HG02588 (cell line): ENCODE results near the gene BMI1.
"Not testable (repeated sequence)": the region's sequence is repeated elsewhere in the genome, so short reads cannot be mapped to it uniquely, and the experiment has no call there.

ENCODE experiments used
- ATAC-seq: cut with Tn5 transposase; IDR thresholded peaks from one replicate; pipeline ENCODE4 v1.9.1; 2021; ENCODE audit warnings: mild to moderate bottlenecking, moderate library complexity; ENCODE audit not compliant: unreplicated experiment

Gene BMI1

DNA sequence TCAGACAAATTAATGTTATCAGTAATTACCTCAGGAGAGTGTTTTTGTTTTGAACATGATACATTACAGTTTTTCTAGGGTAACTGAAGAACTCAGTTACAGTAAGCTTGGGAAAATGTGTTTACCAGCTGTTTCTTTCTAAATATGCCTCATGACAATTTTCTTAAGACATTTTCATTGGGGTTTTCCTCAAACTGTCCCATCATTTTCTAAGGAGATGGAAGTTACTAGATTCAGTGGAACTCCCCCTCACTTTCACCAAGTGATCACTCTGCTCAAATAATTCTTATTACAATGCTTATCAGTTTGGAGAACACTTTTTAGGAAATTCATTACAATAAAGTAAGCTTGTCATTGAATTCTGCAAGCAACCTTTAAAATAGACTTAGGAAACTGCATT, 18.0 kb downstream of the BMI1 start:
- no peak for ATAC-seq

DNA sequence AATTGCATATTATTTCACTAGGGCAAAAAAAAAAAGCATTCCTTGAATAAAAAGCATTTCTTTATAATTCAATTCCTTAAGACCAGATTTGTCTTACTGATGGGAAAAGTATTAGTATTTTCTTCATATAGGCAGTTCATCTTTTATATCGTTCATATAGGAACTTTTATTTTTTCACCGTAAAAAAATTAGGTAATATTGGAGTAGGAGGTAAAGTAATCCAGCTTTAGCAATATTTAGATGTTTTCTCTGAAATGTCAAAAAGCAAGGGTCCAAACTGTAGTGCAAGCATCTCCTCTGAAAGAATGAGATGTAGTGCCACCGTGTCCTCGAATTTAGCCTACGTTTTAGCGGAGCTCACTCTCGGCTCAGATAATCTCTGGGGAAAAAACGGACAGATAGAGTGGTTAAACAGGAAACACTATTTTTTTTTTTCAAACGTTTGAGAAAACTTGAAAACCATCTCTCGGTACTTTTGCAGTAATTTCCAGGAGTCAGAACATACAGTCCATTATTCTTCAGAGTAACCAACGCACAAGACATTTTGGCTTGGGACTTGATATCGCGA, 18.9 kb downstream of the BMI1 start:
- ATAC-seq = no peak

DNA sequence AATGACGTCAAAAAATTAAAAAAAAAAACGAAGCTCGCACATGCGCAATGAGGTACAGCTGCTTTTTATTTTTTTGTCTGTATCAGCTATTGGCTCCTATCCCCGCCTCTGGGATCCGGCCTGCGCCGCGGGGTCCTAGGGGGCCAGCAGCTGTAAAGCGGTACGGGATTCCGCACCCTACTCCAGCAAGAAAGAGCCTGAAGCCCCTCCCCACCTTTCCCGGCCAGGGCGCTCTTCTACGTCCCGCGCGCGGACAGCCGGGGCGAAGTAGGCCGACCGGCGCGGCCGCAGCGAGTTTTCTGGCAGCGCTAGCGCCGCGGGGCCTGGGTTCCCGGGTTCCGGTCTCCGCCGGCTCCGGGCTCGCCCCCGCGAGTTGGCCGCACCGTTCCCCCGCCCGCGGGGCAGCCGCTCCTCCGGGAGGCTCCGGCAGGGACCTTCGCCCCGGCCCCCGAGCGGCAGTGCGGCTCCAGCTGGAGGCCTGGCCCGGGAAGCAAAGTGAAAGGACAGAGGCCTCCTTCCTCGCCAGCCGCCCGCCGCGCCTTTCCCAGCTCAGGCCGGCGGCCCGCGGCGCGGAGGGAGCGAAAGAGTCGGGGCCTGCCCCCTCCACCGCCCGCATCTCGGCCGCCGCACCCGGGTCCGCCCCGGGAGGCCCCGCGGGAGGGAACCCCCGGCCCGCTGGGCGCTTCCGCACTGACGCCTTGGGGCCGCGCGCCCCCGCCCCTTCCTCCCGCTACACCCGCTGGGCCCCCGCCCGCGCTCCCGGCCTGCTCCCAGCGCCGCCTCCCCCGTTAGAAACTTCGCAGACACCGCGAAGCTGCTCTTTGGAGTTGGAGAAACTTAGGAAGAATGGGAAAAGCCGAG, 19.7 kb downstream of the BMI1 start:
- peak; percentile 53 for ATAC-seq

DNA sequence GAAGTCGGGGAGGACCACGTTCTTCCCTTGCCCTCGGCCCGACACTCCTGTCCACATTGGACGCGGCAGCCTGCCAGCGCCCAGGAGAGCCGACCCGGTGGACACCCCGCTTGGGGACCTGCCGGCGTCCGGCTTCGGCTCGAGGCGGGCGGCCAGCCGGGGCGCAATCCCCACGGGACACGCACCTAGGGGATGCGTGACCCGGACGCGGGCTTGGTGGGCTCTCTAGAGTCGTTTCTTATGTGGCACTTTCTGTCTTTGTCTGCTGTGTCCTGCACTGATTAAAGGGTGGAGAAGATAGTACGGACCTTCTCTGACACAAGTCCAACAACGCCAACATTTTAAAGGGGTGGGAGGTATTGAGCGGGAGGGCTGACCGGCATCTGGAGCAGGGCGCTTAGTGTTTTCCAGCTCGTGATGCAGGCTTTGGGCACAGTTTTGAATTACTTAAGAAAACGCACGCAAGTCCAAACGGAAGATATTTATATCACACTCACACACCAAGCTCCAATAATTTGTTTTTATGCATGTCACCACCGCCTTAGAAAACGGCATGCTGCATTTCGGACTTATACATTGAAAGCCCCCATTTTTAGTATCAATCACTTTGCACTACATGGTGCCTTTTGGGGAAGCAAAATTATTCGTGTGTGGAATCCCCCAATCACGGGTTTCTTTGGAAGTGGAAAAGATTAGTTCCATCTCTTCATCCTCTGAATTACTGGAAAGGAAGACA, 20.5 kb downstream of the BMI1 start:
- ATAC-seq = peak; percentile 13

DNA sequence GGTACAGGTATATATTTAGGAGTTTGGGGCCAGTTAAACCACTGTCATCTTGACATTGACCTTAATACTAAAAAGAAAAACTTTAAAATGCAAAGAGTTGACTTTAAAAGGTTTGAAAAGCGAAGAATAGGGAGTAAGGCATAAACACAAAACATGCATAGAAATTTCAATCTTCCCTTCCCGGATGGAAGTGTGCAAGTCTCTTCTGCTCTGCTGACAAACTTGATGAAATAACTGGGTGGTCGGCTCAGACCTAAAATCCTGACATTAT, 21.0 kb downstream of the BMI1 start:
- no peak for ATAC-seq

DNA sequence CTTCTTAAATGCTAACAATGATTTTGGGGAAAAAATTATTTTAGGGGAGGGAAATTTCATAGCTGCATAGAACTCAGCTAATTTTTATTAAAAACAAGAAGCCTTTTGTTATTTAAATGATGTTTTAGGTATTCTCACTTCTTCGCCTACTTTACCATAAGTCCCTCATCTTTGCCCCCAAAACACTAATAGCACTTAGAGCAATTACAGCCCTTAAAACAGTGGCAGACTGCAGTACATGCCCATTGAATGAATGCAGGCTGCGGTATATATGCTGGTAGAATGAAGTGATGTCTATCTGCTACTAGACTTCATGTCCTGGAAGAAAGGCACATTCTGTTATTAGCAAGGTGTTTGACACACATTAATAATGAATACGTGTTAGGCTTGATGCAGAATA, 21.5 kb downstream of the BMI1 start:
- ATAC-seq = no peak

DNA sequence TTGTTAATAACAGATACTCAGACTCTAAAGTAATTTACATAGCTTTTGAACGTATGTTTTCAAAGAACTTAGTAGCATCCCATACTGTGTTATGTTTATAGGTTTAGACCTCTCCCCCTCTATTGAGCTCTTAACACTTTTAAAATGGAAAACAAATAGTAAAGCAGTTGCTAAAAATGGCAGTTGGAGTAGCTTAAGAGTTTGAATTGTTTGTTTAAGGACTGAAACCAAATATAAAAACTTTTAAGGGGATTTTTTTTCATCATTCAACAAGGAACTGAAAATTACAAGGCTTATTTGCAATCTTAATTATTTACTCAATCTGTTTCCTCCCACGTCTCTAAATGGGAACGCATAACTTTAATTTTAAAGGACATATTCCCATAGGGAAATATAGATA, 22.8 kb downstream of the BMI1 start:
- no peak for ATAC-seq

DNA sequence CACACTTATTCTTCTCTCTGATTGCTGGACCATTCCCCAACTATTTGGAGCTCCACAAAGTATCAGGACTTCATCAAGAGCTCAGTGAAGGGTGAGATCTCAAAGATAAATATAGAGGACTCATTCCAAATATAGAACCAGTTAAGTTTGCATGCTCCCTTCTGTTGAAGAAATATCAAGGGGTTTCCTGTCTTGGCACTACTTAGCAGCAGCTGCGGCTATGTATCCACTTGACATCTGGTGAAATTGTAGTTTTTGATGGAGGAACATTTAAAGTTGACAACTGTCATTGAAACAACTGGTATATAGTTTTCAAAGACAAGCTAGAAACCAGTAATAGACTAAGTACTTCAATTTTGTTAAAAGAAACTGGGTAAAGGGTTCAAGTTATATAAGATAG, 23.4 kb downstream of the BMI1 start:
- ATAC-seq = no peak

DNA sequence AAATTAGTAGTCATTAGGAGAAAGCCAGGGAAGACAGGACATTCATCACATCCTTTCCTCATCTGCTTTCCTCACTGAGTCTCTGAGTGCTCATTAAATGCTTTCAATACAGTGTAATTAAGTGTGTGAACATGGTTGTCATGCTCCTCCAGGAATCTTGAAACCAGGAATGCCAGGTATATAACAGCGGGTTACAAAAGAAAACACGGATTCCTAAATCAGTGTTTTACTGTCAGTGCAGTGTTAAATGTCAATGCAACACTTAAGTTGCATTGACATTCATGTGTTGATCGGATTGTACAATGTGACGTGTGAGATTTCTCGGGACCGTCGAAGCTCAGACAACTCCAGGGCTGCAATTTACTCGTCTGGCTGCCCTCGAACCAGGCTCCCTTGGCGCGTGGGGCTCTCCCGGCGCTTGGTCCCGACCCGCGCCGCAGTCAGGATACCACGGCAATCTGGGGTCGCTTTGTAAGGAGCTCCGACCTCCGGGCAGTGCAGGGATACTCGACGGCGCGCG, 23.9 kb downstream of the BMI1 start:
- no peak for ATAC-seq

DNA sequence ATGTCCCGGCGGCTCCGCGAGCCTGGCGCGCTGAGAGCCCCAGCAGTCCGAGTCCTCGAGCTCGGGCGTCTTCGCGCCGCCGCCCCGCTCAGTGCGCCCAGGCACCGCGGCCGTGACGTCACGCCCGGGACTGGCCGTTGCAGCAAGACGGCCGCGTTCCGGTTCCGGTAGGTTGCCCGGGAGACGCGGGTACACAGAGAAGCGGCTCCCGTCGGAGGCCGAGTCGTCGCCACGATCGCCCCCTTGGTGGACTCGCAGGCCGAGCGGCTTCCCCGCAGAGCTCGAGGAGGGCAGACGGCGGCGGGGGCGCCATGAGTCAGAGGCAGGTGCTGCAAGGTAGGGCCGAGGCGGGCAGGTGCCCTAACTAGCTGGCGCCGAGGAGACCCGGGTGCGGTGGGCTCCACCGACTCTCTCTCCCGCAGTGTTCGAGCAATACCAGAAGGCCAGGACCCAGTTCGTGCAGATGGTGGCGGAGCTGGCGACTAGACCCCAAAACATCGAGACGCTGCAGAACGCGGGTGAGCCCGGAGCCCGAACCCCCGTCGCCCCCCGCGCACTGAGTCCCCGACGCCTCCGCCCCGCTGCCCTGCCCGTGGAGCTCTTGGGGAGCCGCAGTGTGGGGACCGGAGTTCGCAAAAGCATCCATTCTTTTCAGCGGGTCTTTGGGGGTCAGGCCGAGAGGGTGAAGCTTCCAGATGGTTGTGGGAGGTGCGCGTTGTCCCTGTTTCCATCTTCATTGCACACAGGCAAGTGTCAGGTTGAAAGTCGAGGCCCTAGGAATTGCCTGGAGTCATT, 24.6 kb downstream of the BMI1 start, which contains the start of gene SPAG6:
Gene SPAG6 (plus strand): TSS at position 196 of the 795 bp plus-strand sequence. CDS start 116 bp downstream, at position 312.
- ATAC-seq = no peak

DNA sequence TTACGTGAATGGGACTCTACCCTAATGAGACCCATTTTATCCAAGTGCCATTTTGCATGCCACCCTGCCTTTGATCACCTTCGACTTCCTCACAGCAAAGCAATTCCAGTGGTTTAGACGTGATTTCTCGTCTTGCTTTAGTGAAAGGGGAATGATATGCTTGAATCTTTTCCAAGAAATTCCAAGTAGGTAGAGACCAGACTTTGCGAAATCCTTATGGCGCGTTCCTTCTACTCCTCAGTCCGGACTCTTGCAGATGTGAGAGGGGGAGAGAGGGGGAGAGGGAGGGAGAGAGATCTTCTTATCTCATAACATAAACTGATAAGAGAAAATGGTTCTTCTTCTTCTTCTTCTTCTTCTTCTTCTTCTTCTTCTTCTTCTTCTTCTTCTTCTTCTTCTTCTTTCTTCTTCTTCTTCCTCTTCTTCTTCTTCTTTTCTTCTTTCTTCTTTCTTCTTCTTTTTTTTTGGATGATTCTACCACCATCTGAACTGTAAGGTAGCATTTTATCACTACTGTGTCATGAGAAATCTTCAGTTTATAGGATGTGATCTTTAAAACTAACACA, 25.3 kb downstream of the BMI1 start:
- ATAC-seq = no peak

DNA sequence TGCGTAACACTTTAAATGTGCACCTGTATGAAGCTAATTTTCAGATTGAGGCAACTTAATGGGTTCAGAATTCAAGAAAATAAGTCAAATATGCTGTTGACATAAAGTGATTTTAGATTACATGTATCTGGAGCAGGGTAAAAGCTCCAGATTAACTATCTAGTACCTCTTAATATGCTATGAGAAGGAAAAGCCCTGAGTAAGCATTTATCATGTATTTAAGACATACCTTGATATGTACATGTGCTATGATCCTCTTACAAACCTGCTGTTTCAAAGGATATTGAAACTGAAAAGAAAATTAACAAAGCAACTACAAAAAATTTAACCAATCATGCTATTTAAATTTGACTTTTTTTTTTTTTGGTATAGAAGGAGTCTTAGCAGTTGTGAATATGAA, 28.9 kb downstream of the BMI1 start:
- ATAC-seq = no peak

DNA sequence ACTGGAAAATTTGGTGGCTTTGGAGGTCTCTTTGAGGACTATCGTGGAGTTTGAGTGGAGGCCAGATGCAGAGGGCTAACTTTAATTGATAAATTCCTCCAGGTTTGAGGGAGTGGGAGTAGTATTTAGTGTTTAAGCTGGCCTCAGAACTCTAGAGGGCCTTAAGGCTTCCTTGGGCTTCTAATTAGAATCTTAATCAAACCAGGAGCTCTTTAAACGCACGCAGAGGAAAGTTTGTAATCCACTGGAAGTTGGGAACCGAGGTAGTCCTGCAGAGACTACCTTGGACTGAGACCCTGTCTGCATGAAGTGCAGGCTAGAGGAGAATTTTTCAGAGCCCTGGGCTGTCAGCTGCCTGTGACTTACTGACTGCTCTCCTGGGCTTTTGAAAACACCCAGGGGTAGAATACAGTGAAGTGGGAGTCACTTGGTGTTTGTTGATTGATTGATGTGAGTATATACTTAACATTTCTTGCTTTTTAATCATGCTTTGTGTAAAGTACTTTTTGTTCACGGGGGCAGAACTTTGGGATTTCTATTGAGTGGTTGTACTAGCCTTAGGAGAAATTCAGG, 30.3 kb downstream of the BMI1 start:
- ATAC-seq = no peak

DNA sequence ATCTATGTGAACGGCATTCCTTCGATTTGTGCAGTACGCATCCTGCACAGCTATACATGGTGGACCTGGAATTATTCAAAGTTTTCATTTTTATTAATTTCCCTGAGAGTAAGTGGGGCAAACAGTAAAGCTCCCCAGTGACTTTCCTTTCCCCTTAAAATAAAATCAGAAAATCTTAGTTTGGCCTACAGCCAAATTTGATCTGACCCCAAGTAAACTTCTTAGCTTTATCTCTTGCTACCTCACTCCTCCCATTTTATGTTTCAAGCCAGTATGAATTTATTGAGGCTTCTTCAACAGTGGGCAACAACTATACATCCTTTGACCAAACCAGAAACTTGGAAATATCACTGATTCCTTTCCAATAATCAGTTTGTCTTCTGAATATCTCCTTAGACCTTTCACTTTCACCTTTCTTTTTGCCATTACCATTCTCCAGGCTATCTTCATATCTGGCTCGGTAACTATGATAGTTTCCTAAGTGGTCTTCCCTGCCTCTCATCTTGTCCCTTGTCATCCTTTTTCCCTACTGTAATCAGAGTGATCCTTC, 35.5 kb downstream of the BMI1 start:
- no peak for ATAC-seq

DNA sequence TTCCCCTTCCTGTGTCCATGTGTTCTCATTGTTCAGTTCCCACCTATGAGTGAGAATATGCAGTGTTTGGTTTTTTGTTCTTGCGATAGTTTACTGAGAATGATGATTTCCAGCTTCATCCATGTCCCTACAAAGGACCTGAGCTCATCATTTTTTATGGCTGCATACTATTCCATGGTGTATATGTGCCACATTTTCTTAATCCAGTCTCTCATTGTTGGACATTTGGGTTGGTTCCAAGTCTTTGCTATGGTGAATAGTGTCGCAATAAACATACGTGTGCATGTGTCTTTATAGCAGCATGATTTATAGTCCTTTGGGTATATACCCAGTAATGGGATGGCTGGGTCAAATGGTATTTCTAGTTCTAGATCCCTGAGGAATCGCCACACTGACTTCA, 36.9 kb downstream of the BMI1 start:
- ATAC-seq = not testable (repeated sequence)

DNA sequence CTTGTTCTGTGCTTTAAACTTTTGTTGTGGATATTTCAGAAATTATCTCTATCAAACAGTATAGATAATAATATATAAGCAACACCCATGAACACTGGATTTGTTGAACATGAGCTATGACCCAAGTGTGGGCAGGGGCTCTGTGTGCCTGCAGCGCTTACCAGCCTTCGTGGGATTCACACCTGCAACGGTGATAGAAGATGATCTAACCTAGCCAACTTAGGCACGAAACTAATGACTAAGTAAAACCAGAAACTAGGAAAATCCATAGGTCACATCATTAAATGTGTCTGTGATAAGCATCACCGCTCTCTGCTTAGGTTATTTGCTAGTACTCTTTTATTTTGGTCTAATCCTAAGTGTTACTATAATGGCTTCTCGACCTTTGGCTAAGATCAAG, 42.4 kb downstream of the BMI1 start:
- ATAC-seq = no peak

DNA sequence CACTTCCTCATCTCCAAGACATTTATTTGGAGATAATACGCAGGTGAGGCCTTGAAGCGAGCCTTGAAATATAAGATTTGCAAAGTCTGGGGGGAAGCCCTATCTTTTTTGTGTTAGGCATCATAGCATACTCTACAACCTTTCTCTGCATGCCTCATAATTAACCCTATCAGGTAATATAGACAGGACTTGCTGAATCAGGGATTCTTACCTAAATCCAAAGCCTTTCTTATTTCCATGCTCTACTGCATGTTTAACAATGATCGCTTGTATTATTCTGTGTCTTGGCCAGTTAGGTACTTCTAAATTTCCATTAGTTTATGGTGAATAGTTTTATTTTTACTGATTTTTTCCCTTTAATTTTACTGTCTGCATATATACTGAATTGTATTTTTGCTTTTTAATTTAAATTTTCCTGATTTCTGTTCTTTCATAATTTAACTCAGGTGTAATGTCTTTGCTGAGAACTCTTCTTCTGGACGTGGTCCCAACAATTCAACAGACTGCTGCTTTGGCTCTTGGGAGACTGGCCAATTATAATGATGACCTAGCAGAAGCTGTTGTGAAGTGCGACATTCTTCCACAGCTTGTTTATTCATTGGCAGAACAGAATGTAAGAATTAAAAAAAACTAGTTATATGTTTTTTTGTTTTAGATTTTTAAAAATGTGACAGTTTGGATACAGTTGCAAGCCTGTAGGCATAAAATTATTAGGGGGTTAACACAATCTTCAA, 43.7 kb downstream of the BMI1 start:
- ATAC-seq = no peak

DNA sequence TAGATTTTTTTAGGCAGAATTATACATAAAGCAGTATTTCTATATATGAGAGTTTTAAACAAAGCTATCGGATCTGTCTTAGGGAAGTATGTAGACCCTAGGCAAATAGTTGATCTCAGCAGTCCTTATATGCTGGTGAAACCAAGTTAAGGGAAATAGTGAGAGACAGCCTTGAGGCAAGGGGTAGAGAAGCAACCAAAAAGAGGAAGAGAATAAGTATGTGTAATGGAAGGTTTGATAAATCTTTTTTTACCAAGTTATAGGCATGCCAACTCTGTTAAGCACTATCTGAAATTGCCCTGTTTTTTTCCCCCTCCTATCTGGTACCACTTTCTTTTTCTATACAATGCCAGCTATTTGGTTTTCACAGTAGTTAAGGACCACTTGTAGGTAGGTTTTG, 44.3 kb downstream of the BMI1 start:
- ATAC-seq = peak; percentile 60

DNA sequence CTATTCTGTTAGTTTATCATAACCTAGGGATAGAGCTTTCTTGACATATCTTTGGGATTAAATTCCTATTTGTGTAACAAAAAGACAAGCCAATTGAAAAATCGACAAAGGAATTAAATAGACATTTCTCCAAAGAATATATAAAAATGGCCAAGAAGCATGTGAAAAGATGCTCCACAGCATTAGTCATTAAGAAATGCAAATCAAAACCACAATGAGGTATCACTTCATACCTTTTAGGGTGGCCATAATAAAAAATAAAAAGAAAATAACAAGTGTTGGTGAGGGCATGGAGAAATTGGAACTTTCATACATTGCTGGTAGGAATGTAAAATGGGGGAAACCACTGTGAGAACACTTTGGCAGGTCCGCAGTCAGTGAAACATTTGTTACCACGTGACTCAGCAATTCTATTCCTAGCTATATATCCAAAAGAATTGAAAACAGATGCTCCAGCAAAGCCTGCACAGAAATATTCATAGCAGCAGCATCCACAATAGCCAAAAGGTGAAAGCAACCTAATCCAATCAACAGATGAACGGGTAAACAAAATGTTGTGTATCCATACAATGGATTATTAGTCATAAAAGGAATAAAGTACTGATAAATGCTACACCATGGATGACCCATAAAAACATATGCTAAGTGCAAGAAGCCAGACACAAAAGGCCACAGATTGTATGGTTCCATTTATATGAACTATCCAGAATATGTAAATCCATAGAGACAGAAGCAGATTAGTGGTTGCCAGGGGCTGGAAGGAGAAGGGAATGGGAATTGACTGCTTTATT, 44.9 kb downstream of the BMI1 start:
- no peak for ATAC-seq
